GM12878 (cell line): Measurements from ENCODE around the gene FOXG1. TPM values are rescaled to one million over a fixed set of nuclear protein-coding genes. Genes with fewer than 3 reads are reported as not detected.

Source experiments
- BCLAF1 ChIP-seq: fragments of 450-650 bp; IDR thresholded peaks from 2 replicates; pipeline ENCODE4 v1.6.1; 2017; ENCODE audit warnings: antibody characterized with exemption, mild to moderate bottlenecking, moderate library complexity
- IRF3 ChIP-seq: fragments of 450-650 bp; IDR thresholded peaks from 2 replicates; pipeline ENCODE4 v1.6.1; 2014; ENCODE audit warnings: mild to moderate bottlenecking
- PAX5 ChIP-seq: IDR thresholded peaks from 2 replicates; pipeline ENCODE4 v1.6.1; 2011; ENCODE audit warnings: low read depth, low read length, borderline replicate concordance
- RFX5 ChIP-seq: IDR thresholded peaks from 2 replicates; pipeline ENCODE4 v1.6.1; 2011; ENCODE audit warnings: low read depth, low read length, improper control_type of control experiment
- SMC3 ChIP-seq: IDR thresholded peaks from 2 replicates; pipeline ENCODE4 v1.6.1; 2011; ENCODE audit warnings: low read length, improper control_type of control experiment, borderline replicate concordance
- ZNF207 ChIP-seq: fragments of 450-650 bp; IDR thresholded peaks from 2 replicates; pipeline ENCODE4 v1.6.1; 2014; ENCODE audit warnings: antibody characterized with exemption, mild to moderate bottlenecking, borderline replicate concordance
- ZNF687 ChIP-seq: fragments of 450-650 bp; IDR thresholded peaks from 2 replicates; pipeline ENCODE4 v1.6.1; 2017; ENCODE audit warnings: mild to moderate bottlenecking, moderate library complexity
- polyA plus RNA-seq, 11 experiments: library from polyadenylated mRNA; depleted of rRNA in 4 of 11; unstranded in 6 of 11; stranded (reverse) in 5 of 11; fragments of >200 nt; fragmentation: Nextera tagmentation in 4 of 11; fragmentation: Illumina TruSeq in 1 of 11; extraction: Ambion mirVana in 4 of 11; extraction: Trizol in 1 of 11; gene quantifications; 1 replicate in 1 of 11; 2 replicates in 10 of 11; pipeline versions ENCODE4 v1.2.1 to v1.2.3, GENCODE V29; 2011 to 2016; ENCODE audit warnings: inconsistent platforms in 2 of 11, missing spikeins in 2 of 11, low read depth in 1 of 11
- total RNA-seq, 4 experiments: library from RNA; depleted of rRNA in 3 of 4; stranded (reverse); fragments of >200 nt in 3 of 4; fragmentation: Illumina TruSeq in 1 of 4; extraction: Trizol in 1 of 4; gene quantifications; 2 replicates each; pipeline versions ENCODE4 v1.2.1 to v1.2.3, GENCODE V29; 2013 to 2021

The FOXG1 gene
- total and polyA plus RNA-seq, 10 of the 15 experiments (the other 5 are each of a cell fraction or from before 2014, with no cell fraction given) = 0.04 to 0.44 (median 0.06) TPM; not detected in 1

GRCh38 chr14:28755884-28756268 is 10.7 kb upstream of the FOXG1 start (continued):
- no peak for TF ChIP-seq ZNF207
- TF ChIP-seq IRF3 = no peak
- no peak for TF ChIP-seq PAX5
- TF ChIP-seq ZNF687 = no peak
- TF ChIP-seq BCLAF1 = no peak
- TF ChIP-seq RFX5 = no peak
- TF ChIP-seq SMC3 = no peak
- TF ChIP-seq, all 136 proteins: peak for 0
